ENCODE measurements around the gene IRS2. TPM values are rescaled to one million over a fixed set of nuclear protein-coding genes. Genes with fewer than 3 reads are reported as not detected.

Gene IRS2
- total RNA-seq, 2 experiments from 2014 or later: 2.8 TPM

DNA sequence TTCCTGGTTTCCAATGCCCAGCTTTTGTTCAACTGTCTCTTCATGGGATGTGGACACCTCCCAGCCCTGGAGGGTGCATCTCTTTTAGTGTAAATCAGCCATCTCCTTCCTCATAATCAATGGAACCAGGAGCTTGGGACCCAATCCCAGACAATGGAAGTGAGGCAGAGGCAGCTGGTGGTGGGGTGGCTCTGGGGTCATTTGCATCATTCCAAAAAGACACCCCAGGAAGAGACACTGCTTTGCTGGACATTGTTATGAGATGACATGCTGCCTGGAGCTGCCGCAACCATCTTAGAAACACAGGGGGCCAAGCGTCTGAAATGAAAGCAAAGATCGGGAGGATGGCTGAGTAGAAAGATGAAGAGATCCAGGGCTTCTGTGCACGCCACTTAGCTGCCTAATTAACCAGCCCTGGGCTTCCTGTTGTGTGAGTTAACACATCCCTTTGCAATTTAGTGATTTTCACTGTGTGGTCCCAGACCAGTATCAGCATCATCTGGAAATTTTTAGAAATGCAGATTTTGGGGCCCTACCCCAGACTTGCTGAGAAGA lies 36.1 kb downstream of the IRS2 start:
- Mint-ChIP-seq H3K4me3 (no peak overlapping the region), H3K9me3 (no peaks in the 10 kb centered on the region), H3K27me3 (no peaks in the 10 kb centered on the region), H3K27ac (no peak overlapping the region), H3K4me1 (ENCODE audit: low read depth) (no peaks in the 10 kb centered on the region), H3K36me3 (ENCODE audit: low read depth) (peaks cover 12% of the 10 kb centered on the region)
- no peak for TF ChIP-seq CTCF (IDR thresholded peaks at IDR 0.05)
- no peak for ATAC-seq
- intact Hi-C loops (cut with micrococcal nuclease): no loop called here
- no peak for DNase-seq
- ChIA-PET POLR2A (interaction anchor here (1.0 kb wide), 1 partner anchor 19 kb away, joined by 3 read pairs; no protein-coding TSS in a partner anchor), CTCF (interaction anchor here (1.5 kb wide), 1 partner anchor 35 kb away, joined by 4 read pairs; no protein-coding TSS in a partner anchor)

GRCh38 chr13:109749365-109749764 lies 37.0 kb downstream of the IRS2 start:
- ChIA-PET CTCF (interaction anchor here (1.5 kb wide), 1 partner anchor 36 kb away, joined by 4 read pairs; no protein-coding TSS in a partner anchor), POLR2A (no interaction called here)
- Mint-ChIP-seq H3K27me3 (no peaks in the 10 kb centered on the region), H3K4me1 (ENCODE audit: low read depth) (peaks cover 1% of the 10 kb centered on the region), H3K36me3 (ENCODE audit: low read depth) (peaks cover 8% of the 10 kb centered on the region), H3K27ac (no peak overlapping the region), H3K4me3 (no peak overlapping the region), H3K9me3 (no peaks in the 10 kb centered on the region)
- TF ChIP-seq CTCF (IDR thresholded peaks at IDR 0.05): no peak
- DNase-seq (no peak), ATAC-seq (no peak)
- intact Hi-C loops (cut with micrococcal nuclease): no loop called here

DNA sequence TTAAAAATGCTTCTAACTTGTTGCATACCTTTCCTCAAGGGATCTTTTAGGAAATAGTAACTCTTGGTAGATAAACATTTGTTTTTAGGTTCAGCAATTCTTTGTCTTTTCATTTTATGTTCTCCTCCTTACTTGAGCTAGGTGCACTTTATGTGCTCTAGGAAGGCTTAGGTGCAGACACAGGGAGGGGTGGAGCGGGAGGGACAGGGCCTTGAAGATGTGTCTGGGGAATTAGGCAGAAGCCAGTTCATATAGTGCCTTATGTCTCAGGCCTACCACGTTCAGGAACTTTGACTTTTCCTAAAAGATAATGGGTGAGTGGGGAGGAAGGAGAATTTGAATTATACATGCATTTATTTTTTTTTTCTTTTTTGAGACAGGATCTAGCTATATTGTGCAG lies 37.7 kb downstream of the IRS2 start:
- H3K4me1 Mint-ChIP-seq (ENCODE audit: low read depth): peaks cover 8% of the 10 kb centered on the region
- H3K27ac Mint-ChIP-seq: no peak overlapping the region
- peaks cover 8% of the 10 kb centered on the region for H3K36me3 Mint-ChIP-seq (ENCODE audit: low read depth)
- CTCF ChIA-PET: no interaction called here
- no peak for DNase-seq
- POLR2A ChIA-PET: no interaction called here
- intact Hi-C loops (cut with micrococcal nuclease): no loop called here
- H3K4me3 Mint-ChIP-seq: no peak overlapping the region
- no peaks in the 10 kb centered on the region for H3K9me3 Mint-ChIP-seq
- H3K27me3 Mint-ChIP-seq: no peaks in the 10 kb centered on the region
- no peak for TF ChIP-seq CTCF (IDR thresholded peaks at IDR 0.05)
- ATAC-seq: no peak

- H3K4me1 Mint-ChIP-seq (ENCODE audit: low read depth): peaks cover 11% of the 10 kb centered on the region
- no peak overlapping the region for H3K27ac Mint-ChIP-seq
- no peak overlapping the region for H3K4me3 Mint-ChIP-seq
- TF ChIP-seq CTCF (IDR thresholded peaks at IDR 0.05): no peak
- intact Hi-C loops (cut with micrococcal nuclease): no loop called here
- peaks cover 4% of the 10 kb centered on the region for H3K36me3 Mint-ChIP-seq (ENCODE audit: low read depth)
- ChIA-PET POLR2A (no interaction called here), CTCF (no interaction called here)
- ATAC-seq (no peak), DNase-seq (no peak)
- H3K27me3 Mint-ChIP-seq: no peaks in the 10 kb centered on the region
- H3K9me3 Mint-ChIP-seq: no peaks in the 10 kb centered on the region
Observed at GRCh38 chr13:109747524-109747923, 38.9 kb downstream of the IRS2 start.

GRCh38 chr13:109746364-109746763 lies 40.0 kb downstream of the IRS2 start:
- Mint-ChIP-seq H3K9me3 (no peaks in the 10 kb centered on the region), H3K27ac (no peak overlapping the region), H3K4me1 (ENCODE audit: low read depth) (peaks cover 11% of the 10 kb centered on the region), H3K36me3 (ENCODE audit: low read depth) (no peaks in the 10 kb centered on the region), H3K27me3 (no peaks in the 10 kb centered on the region), H3K4me3 (no peak overlapping the region)
- ChIA-PET POLR2A (no interaction called here), CTCF (no interaction called here)
- ATAC-seq (no peak), DNase-seq (no peak)
- TF ChIP-seq CTCF (IDR thresholded peaks at IDR 0.05): no peak
- intact Hi-C loops (cut with micrococcal nuclease): no loop called here

All from activated CD8-positive, alpha-beta T cell treated with anti-CD3 and anti-CD28 coated beads for 36 hours (primary cell).